ENCODE results near the gene LURAP1L.

Gene LURAP1L

DNA sequence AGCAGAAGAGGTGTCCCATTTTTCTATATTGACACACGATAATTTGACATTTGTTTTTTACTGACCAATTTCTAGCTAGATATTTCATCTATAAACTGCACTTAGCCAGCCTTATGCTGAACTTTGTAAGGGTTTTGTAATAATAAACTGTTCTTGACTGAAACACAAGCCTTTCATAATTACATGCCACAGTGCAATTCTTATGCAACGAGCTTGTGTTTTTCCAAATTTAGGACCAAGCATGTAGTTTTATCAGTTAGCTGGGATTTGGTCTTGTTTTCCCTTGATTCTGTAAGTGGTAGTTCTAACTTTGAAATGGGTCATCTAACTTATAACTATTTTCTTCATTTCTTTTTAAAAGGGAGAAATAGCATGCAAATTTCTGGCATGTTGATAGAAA, 1.3 kb upstream of the LURAP1L start (continued):
- TF ChIP-seq, protein P1, sequence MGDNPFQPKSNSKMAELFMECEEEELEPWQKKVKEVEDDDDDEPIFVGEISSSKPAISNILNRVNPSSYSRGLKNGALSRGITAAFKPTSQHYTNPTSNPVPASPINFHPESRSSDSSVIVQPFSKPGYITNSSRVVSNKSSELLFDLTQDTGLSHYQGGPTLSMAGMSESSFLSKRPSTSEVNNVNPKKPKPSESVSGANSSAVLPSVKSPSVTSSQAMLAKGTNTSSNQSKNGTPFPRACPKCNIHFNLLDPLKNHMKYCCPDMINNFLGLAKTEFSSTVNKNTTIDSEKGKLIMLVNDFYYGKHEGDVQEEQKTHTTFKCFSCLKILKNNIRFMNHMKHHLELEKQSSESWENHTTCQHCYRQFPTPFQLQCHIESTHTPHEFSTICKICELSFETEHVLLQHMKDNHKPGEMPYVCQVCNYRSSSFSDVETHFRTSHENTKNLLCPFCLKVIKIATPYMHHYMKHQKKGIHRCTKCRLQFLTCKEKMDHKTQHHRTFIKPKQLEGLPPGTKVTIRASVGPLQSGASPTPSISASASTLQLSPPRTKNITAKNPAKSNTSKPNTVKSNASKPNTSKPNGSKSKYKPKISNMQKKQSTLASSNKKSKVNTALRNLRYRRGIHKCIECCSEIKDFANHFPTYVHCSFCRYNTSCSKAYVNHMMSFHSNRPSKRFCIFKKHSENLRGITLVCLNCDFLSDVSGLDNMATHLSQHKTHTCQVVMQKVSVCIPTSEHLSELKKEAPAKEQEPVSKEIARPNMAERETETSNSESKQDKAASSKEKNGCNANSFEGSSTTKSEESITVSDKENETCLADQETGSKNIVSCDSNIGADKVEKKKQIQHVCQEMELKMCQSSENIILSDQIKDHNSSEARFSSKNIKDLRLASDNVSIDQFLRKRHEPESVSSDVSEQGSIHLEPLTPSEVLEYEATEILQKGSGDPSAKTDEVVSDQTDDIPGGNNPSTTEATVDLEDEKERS (tag by site-specific recombination; IDR thresholded peaks at IDR 0.05), result no peak
- TF ChIP-seq ZNF169 (tag by site-specific recombination; IDR thresholded peaks at IDR 0.05) (no peak), BCL11B (tag by site-specific recombination; IDR thresholded peaks at IDR 0.05; ENCODE audit: low read depth) (no peak), ZNF202 (tag by site-specific recombination; IDR thresholded peaks at IDR 0.05; ENCODE audit: borderline replicate concordance) (no peak), ZNF501 (tag by site-specific recombination; IDR thresholded peaks at IDR 0.05) (no peak)
- TF ChIP-seq, protein P2, sequence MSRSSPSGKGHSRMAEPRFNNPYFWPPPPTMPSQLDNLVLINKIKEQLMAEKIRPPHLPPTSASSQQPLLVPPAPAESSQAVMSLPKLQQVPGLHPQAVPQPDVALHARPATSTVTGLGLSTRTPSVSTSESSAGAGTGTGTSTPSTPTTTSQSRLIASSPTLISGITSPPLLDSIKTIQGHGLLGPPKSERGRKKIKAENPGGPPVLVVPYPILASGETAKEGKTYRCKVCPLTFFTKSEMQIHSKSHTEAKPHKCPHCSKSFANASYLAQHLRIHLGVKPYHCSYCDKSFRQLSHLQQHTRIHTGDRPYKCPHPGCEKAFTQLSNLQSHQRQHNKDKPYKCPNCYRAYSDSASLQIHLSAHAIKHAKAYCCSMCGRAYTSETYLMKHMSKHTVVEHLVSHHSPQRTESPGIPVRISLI (tag by site-specific recombination; IDR thresholded peaks at IDR 0.05), result no peak
- TF ChIP-seq, protein P3, sequence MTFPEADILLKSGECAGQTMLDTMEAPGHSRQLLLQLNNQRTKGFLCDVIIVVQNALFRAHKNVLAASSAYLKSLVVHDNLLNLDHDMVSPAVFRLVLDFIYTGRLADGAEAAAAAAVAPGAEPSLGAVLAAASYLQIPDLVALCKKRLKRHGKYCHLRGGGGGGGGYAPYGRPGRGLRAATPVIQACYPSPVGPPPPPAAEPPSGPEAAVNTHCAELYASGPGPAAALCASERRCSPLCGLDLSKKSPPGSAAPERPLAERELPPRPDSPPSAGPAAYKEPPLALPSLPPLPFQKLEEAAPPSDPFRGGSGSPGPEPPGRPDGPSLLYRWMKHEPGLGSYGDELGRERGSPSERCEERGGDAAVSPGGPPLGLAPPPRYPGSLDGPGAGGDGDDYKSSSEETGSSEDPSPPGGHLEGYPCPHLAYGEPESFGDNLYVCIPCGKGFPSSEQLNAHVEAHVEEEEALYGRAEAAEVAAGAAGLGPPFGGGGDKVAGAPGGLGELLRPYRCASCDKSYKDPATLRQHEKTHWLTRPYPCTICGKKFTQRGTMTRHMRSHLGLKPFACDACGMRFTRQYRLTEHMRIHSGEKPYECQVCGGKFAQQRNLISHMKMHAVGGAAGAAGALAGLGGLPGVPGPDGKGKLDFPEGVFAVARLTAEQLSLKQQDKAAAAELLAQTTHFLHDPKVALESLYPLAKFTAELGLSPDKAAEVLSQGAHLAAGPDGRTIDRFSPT (tag by site-specific recombination; IDR thresholded peaks at IDR 0.05), result no peak

DNA sequence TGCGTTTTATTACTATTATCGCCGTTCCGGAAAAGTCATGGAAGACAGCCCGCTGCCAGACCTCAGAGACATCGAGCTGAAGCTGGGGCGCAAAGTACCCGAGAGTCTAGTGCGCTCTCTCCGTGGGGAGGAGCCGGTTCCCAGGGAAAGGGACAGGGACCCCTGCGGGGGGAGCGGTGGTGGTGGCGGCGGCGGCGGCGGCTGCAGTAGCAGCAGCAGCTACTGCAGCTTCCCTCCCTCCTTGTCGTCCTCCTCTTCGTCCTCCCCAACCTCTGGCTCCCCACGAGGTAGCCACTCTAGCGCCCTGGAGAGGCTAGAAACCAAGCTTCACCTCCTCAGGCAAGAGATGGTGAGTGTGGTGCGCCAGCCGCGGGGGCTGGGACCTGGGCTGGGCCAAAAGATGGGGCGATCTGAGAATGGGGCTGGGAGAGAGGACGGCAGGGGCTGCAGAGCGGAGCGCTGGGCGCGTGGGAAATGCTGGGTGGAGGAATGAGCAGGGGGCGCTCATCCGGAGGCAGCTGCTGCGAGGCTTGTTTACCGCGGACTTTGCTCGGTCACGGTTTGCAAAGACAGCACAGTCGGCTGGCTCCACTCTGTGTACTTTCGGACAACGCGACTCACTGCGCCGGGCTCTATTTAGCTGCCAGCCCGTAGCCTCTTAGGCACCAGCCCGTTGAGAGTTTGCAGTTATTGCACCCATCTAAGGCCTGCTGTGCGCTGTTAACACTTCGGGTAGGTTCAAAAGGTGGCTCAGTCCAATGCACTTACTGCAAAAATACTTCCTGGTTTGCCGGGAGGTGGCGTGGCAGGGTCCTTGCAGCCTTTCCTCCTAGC, 1.1 kb downstream of the LURAP1L start:
- POLR2A ChIA-PET, result interaction anchor here (0.6 to 3.1 kb wide), 9 partner anchors 9 to 79 kb away, joined by 3 to 17 read pairs (median 3); no protein-coding TSS in a partner anchor
- TF ChIP-seq, protein P4, sequence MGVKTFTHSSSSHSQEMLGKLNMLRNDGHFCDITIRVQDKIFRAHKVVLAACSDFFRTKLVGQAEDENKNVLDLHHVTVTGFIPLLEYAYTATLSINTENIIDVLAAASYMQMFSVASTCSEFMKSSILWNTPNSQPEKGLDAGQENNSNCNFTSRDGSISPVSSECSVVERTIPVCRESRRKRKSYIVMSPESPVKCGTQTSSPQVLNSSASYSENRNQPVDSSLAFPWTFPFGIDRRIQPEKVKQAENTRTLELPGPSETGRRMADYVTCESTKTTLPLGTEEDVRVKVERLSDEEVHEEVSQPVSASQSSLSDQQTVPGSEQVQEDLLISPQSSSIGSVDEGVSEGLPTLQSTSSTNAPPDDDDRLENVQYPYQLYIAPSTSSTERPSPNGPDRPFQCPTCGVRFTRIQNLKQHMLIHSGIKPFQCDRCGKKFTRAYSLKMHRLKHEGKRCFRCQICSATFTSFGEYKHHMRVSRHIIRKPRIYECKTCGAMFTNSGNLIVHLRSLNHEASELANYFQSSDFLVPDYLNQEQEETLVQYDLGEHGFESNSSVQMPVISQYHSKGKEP (tag by site-specific recombination; IDR thresholded peaks at IDR 0.05), result peak; percentile 91
- TF ChIP-seq ZNF335 (tag by site-specific recombination; conservative IDR thresholded peaks at IDR 0.05) (peak; percentile 50; the same call in 1 of the 2 replicates), ZNF202 (tag by site-specific recombination; IDR thresholded peaks at IDR 0.05; ENCODE audit: borderline replicate concordance) (no peak), ZNF76 (tag by site-specific recombination; IDR thresholded peaks at IDR 0.05; ENCODE audit: borderline replicate concordance, low read depth) (peak; percentile 22; the same call in 1 of the 2 replicates), ZNF626 (tag by site-specific recombination; IDR thresholded peaks at IDR 0.05) (no peak), ZNF624 (tag by site-specific recombination; IDR thresholded peaks at IDR 0.05) (no peak), OVOL3 (tag by site-specific recombination; IDR thresholded peaks at IDR 0.05) (no peak), ZNF350 (tag by site-specific recombination; IDR thresholded peaks at IDR 0.05) (no peak), ZNF133 (tag by site-specific recombination; IDR thresholded peaks at IDR 0.05) (no peak), TRIM28 (IDR thresholded peaks at IDR 0.05; ENCODE audit: borderline replicate concordance, low read length) (peak; percentile 85; the same call in 1 of the 2 replicates), ZNF785 (tag by site-specific recombination; IDR thresholded peaks at IDR 0.05) (no peak)
- TF ChIP-seq, protein P5, sequence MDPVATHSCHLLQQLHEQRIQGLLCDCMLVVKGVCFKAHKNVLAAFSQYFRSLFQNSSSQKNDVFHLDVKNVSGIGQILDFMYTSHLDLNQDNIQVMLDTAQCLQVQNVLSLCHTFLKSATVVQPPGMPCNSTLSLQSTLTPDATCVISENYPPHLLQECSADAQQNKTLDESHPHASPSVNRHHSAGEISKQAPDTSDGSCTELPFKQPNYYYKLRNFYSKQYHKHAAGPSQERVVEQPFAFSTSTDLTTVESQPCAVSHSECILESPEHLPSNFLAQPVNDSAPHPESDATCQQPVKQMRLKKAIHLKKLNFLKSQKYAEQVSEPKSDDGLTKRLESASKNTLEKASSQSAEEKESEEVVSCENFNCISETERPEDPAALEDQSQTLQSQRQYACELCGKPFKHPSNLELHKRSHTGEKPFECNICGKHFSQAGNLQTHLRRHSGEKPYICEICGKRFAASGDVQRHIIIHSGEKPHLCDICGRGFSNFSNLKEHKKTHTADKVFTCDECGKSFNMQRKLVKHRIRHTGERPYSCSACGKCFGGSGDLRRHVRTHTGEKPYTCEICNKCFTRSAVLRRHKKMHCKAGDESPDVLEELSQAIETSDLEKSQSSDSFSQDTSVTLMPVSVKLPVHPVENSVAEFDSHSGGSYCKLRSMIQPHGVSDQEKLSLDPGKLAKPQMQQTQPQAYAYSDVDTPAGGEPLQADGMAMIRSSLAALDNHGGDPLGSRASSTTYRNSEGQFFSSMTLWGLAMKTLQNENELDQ (tag by site-specific recombination; IDR thresholded peaks at IDR 0.05; ENCODE audit: low read depth), result no peak
- TF ChIP-seq, protein P6, sequence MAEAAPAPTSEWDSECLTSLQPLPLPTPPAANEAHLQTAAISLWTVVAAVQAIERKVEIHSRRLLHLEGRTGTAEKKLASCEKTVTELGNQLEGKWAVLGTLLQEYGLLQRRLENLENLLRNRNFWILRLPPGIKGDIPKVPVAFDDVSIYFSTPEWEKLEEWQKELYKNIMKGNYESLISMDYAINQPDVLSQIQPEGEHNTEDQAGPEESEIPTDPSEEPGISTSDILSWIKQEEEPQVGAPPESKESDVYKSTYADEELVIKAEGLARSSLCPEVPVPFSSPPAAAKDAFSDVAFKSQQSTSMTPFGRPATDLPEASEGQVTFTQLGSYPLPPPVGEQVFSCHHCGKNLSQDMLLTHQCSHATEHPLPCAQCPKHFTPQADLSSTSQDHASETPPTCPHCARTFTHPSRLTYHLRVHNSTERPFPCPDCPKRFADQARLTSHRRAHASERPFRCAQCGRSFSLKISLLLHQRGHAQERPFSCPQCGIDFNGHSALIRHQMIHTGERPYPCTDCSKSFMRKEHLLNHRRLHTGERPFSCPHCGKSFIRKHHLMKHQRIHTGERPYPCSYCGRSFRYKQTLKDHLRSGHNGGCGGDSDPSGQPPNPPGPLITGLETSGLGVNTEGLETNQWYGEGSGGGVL (tag by site-specific recombination; IDR thresholded peaks at IDR 0.05), result peak; percentile 43; the same call in 1 of the 2 replicates
- TF ChIP-seq, protein P7, sequence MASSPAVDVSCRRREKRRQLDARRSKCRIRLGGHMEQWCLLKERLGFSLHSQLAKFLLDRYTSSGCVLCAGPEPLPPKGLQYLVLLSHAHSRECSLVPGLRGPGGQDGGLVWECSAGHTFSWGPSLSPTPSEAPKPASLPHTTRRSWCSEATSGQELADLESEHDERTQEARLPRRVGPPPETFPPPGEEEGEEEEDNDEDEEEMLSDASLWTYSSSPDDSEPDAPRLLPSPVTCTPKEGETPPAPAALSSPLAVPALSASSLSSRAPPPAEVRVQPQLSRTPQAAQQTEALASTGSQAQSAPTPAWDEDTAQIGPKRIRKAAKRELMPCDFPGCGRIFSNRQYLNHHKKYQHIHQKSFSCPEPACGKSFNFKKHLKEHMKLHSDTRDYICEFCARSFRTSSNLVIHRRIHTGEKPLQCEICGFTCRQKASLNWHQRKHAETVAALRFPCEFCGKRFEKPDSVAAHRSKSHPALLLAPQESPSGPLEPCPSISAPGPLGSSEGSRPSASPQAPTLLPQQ (tag by site-specific recombination; IDR thresholded peaks at IDR 0.05), result 0 out of 2 replicates have a peak, but pooled peaks have one; percentile 34

More for the DNA sequence above, 1.1 kb downstream of the LURAP1L start:
- CTCF ChIA-PET, result interaction anchor here (0.6 to 4.3 kb wide), 29 partner anchors 11 to 425 kb away, joined by 3 to 29 read pairs (median 6); no protein-coding TSS in a partner anchor
- H3K27ac ChIP-seq (ENCODE audit: extremely low read depth, low read depth, low read length), result peak overlapping the region; percentile 87
- H3K9me3 ChIP-seq (ENCODE audit: control insufficient read depth, insufficient read depth, low read depth, low read length), result no peaks in the 10 kb centered on the region
- H3K4me3 ChIP-seq (ENCODE audit: low read depth, low read length), result peak overlapping the region; percentile 71
- no peaks in the 10 kb centered on the region for H3K36me3 ChIP-seq (ENCODE audit: control insufficient read depth in 2 of 2, insufficient read depth in 1 of 2, low read length in 2 of 2)
- peaks cover 8% of the 10 kb centered on the region for H3K4me1 ChIP-seq (ENCODE audit: control insufficient read depth, insufficient read depth, low read length)
